Stimulated activated CD8-positive, alpha-beta memory T cell treated with anti-CD3 and anti-CD28 coated beads, Interleukin-7, amount 100 ng/mL, for 24 hours (primary cell): ENCODE measurements around the gene LMF2.

ENCODE experiments used
- DNase-seq: peaks from one replicate; pipeline ENCODE4 v3.0.0-alpha.2; 2020; ENCODE audit warnings: low read depth

The LMF2 gene

DNA sequence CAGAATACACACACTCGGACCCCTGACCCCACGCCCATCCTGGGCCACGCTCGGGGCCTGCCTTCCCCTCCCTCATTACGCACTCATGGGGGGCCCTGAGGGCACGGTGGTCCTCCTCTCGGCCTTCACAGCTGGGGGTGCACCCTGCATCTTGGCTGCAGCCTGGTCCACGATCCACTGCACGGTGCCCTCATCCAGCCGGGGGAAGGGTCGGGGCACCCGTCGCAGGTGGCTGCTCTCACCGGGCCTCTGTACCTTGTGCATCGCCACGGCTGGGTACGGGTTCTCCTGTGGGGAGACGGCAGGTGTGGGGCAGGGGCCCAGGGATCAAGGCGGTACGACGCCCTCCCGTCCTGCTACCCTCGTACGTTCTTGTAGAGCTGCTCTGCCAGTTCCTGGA is 43.1 kb downstream of the LMF2 start:
- no peak for DNase-seq

GRCh38 chr22:50463188-50463900 is 44.2 kb downstream of the LMF2 start:
- DNase-seq, result no peak

DNA sequence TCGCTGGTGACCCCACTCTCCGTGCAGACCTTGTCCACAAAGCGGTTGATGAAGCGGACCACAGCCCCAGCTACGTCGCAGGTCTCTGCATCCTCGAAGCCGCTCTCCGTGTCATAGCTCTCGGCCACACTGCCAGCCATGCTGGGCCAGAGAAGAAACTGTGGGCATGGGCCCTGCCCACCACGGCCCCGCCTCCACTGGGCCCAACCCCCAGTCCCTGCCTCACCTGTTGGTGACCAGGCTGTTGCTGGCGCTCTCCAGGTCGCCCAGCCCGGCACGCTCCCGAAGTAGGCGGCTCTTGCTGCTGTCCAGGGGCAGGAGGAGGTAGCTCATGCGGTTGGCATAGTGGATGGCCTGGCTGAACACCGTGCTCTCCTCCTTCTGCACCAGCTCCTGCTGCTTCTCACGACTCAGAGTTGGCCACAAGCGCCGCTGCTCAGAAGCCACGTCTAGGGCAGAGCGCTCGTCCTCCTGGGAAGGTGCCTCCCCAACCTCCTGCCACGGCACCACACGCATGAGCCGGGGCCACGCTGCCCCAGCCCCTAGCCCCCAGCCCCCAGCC is 45.4 kb downstream of the LMF2 start:
- no peak for DNase-seq

DNA sequence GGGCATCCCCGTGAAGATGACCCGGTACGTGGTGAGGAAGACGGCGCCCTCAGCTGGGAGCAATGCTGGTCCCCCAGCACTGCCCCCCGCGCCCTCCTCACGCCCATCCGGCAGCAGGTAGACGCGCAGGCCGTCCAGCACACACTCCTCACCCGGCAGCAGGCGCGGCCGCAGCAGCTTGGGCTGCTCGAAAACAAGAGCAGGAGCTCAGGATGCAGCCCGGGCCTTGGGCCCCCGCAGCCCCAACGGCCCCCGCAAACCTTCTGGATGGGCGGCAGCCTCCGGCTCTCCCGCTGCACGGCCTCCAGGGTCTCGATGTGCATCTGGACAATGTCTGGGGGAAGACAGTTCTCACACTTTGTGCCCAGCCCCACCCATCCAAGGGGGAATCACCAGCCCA is 46.0 kb downstream of the LMF2 start:
- no peak for DNase-seq

- no peak for DNase-seq
These were observed 46.6 kb downstream of the LMF2 start for GRCh38 chr22:50460938-50461337.

DNA sequence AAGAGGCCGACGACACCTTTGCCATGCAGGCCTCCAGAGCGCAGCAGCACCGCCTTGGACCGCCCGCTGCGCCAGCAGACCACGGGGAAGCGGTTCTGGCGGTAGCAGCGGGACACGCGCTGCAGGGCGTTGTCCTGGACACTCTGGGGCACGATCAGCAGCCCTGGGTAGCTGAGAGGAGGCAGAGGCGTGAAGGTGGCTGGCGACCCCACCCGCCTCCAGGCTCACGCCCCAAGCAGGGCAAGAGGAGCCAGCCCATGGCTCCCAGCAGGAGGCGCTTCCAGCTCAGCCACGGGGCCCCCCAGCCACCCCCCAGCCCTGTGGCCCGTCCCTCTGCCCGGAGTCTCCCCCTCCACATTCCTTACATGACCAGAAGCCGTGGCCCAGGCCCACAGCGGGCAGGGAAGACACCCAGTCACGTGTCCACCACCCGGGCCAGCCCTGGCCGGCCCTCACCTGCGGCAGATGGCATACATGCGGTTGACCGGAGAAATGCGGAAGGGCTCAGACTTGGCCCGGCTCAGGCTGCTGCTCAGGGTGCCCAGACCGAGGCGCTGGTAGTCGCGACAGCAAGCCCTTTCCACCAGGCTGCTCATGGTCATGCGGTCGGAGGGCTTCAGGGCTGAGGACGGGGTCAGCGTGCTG is 47.9 kb downstream of the LMF2 start:
- DNase-seq, result no peak

- no peak for DNase-seq
These were observed 48.5 kb downstream of the LMF2 start for GRCh38 chr22:50459016-50459415.

DNA sequence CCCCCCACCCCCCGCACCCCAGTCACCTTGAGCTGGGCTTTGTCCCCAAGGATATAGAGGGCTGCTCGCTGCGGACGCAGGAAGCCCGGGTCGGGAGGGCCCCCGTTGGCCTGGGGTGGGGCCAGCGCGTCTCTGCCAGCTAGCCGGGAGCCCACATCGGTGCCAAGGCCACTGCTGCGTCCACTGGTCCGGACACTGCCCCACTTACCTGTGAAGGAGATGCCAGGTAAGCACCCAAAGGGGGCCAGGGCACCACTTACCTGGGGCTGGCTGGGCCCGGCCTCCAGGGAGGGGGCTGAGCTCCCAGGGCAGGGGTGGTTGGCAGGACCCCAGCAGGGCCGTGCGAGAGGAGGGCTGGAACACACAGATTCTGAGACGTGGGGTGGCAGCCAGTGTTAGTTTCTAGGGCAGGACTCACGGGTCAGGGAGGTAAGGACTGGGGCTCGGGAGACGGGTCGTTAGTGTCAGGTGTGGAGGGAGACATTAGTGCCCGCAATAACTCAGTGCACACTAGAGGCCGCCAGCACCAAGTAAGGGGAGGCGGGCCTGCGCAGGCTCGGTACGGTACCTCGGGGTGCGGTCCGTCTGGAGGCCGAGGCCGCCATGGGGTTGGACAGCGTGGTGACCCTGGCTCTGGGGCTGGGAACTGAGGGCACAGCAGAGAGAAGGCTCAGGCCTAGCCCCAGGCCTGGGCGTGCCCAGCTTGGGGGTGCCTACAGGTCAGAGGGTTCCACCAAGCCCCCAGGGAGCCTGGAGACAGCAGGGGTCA is 50.9 kb downstream of the LMF2 start:
- no peak for DNase-seq

GRCh38 chr22:50456026-50456425 is 51.5 kb downstream of the LMF2 start:
- DNase-seq, result no peak

- no peak for DNase-seq
These were observed 52.3 kb downstream of the LMF2 start for GRCh38 chr22:50455201-50455600.

DNA sequence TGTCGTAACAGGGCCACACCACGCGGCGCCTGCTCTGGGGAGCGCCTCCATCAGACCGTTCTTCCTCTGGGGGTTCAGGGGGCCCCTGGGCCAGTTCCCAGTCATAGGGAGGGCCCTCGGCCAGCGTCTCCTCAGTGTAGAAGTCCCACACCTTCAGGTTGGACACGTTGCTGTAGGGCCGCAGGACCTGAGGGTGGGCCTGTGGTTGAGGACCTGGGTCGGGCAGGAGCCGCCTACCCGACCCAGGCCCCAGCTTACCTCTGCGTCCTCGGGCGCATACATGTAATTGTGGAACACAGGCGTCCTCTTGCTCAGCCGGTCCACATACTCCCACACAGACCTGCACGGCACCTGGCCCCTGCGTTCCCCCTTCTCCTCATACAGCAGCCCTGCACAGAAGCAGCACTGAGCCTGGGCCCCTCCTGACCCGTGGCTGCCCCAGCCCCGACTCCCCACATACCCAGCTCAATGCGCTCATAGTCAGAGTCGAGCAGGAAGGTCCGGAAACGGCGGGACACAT is 52.9 kb downstream of the LMF2 start:
- DNase-seq, result no peak
